Panc1 (cell line): ENCODE measurements around the gene PKIB.

Experiments used
- CTCF ChIP-seq: fragments of 450-650 bp; IDR thresholded peaks from 2 replicates; pipeline ENCODE4 v1.5.1; 2017; ENCODE audit warnings: mild to moderate bottlenecking
- POLR2AphosphoS5 ChIP-seq: IDR thresholded peaks from 2 replicates; pipeline ENCODE4 v1.6.1; 2012; ENCODE audit warnings: mild to moderate bottlenecking, low read depth, low read length, moderate library complexity

- TF ChIP-seq CTCF: no peak
- no peak for TF ChIP-seq POLR2AphosphoS5
Observed at GRCh38 chr6:122640366-122640765, 30.2 kb downstream of the PKIB start.
